ENCODE results near the gene CTSC.

The CTSC gene

DNA sequence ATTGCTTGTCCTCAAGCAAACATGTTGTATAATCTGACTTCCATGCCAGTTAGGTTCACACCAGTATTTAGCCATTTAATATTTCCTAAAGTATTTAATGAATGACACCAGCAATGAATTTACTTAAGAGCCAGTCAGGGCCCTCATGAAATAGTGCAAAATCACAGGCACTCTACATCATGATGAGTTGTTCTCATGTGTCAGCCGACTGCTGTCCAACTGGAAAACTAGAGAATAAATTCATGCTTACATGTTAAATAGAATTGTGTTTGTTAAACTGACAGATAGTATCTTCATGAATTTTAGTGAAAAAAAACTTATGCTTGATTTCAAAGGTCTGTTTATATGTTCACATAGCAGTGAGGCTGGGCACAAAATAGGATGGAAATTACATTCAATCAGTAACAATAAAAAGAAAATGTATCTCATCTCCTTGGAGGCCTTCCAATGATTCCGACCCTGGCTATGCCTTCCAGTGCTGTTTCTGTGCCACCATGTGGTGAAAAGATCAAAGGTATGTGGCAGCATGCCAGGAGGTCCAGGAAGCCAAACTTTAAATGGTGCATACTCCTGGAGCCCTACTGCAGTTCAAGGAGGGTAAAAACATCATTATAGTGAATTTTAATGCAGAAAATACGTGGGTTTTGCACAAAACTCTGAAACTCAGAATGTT lies 45.2 kb downstream of the CTSC start:
- TF ChIP-seq, protein P1, sequence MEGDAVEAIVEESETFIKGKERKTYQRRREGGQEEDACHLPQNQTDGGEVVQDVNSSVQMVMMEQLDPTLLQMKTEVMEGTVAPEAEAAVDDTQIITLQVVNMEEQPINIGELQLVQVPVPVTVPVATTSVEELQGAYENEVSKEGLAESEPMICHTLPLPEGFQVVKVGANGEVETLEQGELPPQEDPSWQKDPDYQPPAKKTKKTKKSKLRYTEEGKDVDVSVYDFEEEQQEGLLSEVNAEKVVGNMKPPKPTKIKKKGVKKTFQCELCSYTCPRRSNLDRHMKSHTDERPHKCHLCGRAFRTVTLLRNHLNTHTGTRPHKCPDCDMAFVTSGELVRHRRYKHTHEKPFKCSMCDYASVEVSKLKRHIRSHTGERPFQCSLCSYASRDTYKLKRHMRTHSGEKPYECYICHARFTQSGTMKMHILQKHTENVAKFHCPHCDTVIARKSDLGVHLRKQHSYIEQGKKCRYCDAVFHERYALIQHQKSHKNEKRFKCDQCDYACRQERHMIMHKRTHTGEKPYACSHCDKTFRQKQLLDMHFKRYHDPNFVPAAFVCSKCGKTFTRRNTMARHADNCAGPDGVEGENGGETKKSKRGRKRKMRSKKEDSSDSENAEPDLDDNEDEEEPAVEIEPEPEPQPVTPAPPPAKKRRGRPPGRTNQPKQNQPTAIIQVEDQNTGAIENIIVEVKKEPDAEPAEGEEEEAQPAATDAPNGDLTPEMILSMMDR (IDR thresholded peaks at IDR 0.05; ENCODE audit: insufficient read depth, low read depth, low read length, missing control alignments), result peak; percentile 19
- no peak overlapping the region for H3K4me3 ChIP-seq (ENCODE audit: low read length)
- DNase-seq (ENCODE audit: low read depth), result peak; percentile 44

- no peak overlapping the region for H3K4me3 ChIP-seq (ENCODE audit: low read length)
- TF ChIP-seq, protein P1 (IDR thresholded peaks at IDR 0.05; ENCODE audit: insufficient read depth, low read depth, low read length, missing control alignments), result no peak
- DNase-seq (ENCODE audit: low read depth), result peak; percentile 24
Observed at GRCh38 chr11:88288560-88288959, 49.0 kb downstream of the CTSC start.

GRCh38 chr11:88284336-88285050 lies 53.0 kb downstream of the CTSC start:
- TF ChIP-seq, protein P1 (IDR thresholded peaks at IDR 0.05; ENCODE audit: insufficient read depth, low read depth, low read length, missing control alignments), result no peak
- no peak overlapping the region for H3K4me3 ChIP-seq (ENCODE audit: low read length)
- DNase-seq (ENCODE audit: low read depth), result no peak

DNA sequence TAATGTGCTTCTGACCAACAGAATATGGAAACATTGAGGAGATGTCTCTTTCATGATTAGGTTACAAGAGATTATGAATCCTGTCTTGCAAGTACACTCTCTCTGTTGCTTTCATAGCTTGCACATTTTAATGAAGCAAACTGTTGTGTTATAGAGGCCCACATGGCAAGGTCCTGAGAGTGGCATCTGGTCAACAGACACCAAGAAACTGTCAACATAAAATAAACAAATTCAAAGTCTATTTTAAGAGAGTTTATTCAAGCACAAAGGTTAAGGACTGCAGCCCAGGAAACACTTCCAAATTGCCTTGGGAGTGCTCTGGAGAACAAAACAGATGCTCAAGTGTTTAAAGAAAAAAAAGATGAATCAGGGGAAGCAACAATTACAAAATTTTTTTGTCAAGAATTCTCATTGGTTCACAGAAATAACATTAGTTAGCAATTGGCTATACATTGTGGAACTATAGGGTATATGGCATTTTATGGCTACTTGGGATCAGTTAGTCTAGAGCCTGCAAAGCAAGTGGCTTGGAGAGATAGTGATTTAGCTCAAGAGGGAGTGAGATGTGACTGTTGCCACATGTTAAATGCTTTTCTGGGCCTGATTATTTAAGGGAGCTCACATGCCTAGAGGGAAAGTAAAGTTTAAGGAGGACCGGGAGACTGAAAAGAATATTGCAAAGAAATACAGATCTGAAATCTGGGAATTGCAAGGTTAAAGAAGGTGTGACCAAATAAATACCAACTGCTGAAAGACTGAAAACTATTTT lies 54.6 kb downstream of the CTSC start:
- TF ChIP-seq, protein P1 (IDR thresholded peaks at IDR 0.05; ENCODE audit: insufficient read depth, low read depth, low read length, missing control alignments), result no peak
- no peak overlapping the region for H3K4me3 ChIP-seq (ENCODE audit: low read length)
- DNase-seq (ENCODE audit: low read depth), result no peak

- TF ChIP-seq, protein P1 (IDR thresholded peaks at IDR 0.05; ENCODE audit: insufficient read depth, low read depth, low read length, missing control alignments), result peak; percentile 33
- no peak overlapping the region for H3K4me3 ChIP-seq (ENCODE audit: low read length)
- DNase-seq (ENCODE audit: low read depth), result peak; percentile 30
Observed at GRCh38 chr11:88281317-88281712, 56.2 kb downstream of the CTSC start.

GRCh38 chr11:88280673-88281316 lies 56.7 kb downstream of the CTSC start:
- TF ChIP-seq, protein P1 (IDR thresholded peaks at IDR 0.05; ENCODE audit: insufficient read depth, low read depth, low read length, missing control alignments), result no peak
- H3K4me3 ChIP-seq (ENCODE audit: low read length), result no peak overlapping the region
- DNase-seq (ENCODE audit: low read depth), result no peak
